ENCODE data around the gene PXMP2.

Gene PXMP2

DNA sequence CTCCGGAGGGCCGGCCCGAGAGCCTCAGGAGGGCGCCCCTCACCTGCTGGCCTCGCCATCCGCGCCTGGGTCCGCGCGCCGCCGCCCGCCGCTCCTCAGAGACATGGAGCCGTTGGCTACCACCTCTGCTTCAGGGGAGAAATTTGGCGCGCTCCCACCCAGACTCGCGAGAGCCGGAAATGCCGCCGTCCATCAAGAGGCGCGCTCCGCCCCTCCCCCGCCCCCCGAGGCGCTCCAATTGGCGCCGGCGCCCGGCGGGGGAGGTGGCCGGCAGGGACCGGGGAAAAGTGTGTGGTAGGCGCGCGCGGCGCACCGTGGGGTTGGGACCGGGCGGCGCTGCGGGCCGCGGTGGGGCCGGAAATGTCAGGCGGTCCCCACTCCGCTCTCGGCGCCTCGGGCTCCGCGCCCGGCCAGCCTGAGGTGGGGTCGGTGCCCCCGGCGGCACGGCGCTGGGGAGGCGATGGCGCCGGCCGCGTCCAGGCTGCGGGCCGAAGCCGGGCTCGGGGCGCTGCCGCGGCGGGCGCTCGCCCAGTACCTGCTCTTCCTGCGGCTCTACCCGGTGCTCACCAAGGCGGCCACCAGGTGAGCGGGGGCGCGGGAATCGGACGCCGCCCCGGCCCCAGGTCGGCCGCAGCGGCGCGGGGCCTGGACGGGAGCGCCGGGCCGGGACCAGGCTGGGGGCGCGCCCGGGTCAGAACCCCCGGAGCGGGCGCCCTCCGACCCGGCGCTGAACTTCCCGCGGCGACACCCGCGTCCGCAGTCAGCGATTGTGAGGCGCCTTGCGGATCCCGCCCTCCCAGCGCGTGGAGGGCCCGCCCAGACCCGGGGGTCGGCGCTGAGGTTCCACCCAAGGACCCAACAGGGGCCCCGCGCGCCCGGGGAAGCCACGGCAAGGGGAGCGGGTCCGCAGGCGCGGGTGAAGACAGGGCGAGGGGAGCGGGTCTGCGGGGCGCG, at the start of gene PXMP2, which contains the start of gene POLE:
PXMP2 (plus strand) TSS at position 377 of the 954 bp plus-strand sequence; CDS start at position 461, 84 bp downstream.
POLE (minus strand) TSS at position 132 of the 954 bp plus-strand sequence; CDS start at position 105, 27 bp downstream.
- peak; percentile 95 for DNase-seq

DNA sequence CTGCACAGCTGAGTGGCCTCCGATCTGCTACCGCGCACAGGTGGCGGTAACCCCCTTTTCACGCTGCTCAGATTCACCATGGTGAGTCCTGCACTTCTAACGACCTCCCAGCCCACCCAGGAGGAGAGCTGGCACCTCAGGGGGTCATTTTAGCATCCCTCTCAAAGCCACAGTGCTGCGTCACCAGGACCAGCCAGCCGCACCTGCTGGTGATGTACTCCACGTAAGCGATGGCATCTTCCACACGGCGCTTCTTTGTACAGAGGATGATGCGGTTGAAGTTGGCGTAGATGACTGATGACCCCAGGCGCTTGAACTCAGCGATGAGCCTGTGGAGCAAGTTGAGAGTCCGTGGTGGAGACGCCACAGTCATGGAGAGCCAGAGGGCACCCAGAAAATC, 49.6 kb upstream of the PXMP2 start:
- DNase-seq: no peak

- DNase-seq: peak; percentile 27
Measured at GRCh38 chr12:132638541-132639408, 48.6 kb upstream of the PXMP2 start.

DNA sequence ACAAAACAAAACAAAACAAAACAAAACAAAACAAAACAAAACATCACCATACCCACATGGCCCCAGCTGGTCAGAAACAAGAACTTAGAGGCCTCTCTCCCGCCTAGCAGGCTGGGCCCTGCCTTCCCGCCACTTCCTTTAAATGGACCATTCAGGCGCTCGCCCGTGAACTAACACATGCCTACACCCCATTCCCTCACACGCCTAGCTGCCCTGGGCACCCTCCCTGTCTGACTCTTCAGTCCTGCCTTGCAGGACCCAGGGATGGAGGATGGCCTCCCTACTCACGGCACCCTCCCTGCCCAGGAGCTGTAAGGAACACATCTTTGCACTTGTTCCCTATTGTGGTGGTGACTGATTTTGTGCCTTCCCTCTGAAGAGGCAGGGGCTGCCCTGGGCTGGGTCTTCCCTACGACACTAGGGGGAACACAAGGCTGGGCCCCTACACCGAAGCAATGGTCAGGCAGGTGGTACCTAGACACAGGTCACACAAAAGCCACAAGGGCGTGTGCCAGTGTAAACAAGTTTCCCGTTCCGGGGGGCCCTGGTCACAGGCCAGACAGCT, 47.3 kb upstream of the PXMP2 start:
- DNase-seq: no peak

DNA sequence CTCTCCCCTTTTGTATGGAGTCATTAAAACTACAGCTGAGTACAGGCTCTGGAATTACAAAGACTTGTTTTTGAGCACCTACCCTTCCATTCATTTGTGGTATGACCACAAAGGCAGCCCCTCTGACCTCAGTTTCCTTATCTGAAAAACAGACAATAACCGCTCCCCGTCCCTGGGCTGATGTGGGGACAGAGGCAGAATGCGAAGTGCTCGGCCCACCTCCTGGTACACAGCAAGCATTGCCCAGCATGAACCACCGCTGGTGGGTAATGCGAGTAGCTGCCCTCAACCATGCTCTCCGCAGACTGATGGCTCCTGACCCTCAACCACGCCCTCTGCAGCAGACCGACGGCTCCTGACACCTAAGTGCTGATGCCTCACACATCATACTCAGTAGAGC, 46.5 kb upstream of the PXMP2 start:
- no peak for DNase-seq

DNA sequence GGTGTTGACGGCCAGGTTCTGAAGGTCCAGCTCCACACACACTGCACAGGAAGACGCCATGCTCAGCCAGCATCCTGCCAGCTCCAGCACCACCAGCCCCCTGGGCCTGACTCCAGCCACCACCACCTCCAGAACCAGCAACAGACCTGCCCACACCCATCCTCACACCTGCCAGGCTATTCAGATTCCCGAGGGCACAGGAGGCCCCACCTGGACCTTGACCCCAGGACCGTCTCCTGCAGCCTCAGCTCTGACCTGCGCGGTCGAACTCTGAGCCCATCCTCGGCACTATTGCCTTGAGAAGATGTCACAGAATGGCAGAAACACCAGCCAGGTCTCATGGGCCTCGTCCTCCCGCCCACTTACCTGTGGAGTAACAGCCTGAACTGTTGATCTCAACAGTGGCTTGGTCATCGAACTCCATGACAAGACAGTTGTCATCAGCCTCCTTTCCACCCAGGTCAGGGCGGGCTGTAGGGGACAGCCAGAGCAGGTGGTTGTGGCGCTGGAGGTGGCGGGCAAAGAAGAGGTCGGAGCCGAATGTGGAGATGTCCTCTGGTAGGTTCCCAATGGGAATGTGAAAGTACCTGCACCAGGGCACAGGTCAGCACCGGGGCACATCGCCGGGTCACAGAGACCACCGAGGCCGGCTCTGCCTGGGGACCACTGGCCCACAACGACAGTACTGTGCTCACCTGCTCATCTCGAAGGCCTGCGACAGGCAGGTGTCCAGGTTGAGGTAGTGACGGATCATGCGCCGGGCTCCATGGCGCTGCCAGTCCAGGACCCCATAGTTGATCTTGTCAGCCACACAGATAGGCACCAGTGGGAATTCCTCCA, 45.4 kb upstream of the PXMP2 start:
- no peak for DNase-seq

DNA sequence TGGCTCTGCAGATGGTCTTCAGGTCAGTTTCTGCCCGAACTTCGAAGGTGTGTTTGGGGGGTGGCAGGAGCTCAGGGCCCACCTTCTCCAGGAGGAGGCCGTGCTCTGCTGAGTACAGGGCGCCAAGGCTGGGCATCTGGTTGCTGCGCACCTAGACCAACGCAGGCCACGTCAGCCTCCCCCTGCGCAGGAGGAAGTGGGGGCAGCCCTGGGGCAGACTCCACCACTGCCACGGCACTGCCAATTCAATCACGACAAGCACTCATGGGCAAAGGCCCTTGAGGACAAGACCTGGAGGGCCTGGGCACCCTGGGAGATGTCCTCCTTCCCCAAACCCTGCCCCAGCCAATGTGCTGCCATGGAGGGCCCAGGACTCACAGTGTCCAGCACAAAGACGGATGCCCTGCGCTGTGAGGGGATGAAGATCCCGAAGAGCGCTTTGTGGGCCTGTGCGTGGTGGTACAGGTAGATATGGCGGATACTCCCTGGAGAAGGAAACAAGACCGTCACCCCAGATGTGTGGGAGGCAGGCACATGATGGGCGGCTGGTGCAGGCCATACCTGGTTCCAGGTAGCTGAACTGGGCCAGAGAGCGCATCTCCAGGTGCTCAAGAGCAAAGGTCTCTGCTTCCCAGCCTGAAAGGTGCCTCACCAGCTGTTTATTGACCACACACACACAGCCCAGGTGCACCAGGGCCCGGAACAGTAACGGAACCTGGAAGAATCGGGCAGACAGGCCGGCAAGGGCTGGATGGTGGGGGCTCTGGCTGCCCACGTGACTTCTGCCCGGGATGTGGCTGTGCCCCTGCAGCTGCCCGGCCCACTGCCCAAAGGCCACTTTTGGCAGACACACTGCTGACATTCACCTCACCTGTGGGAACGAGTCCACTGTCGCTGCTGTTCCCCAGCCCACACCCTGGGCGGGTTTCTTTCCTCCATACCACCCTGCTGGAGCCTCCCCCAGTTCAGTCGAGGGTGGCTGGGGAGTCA, 44.2 kb upstream of the PXMP2 start:
- no peak for DNase-seq

GRCh38 chr12:132646850-132647249, 40.5 kb upstream of the PXMP2 start:
- DNase-seq: no peak

DNA sequence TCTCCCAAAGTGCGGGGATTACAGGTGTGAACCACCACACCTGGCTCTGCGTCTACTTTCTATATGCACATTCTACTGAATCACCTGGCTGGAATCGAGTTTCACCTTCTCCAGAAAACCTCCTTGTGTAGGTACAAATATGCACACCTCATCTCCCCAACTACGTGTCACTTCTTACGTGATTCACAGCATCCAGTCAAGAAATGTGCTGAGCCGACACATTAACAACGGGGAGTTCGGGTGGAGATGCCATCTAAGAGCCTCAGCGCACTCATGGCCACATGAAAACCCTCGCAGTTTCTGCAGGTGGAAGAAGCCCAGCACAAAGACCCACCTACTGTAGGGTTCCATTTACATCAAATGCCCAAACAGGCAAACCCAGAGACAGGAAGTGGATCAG, 39.5 kb upstream of the PXMP2 start:
- DNase-seq: no peak

GRCh38 chr12:132648616-132649225, 38.7 kb upstream of the PXMP2 start:
- DNase-seq: no peak

- DNase-seq: no peak
Measured at GRCh38 chr12:132649226-132649945, 38.0 kb upstream of the PXMP2 start.

DNA sequence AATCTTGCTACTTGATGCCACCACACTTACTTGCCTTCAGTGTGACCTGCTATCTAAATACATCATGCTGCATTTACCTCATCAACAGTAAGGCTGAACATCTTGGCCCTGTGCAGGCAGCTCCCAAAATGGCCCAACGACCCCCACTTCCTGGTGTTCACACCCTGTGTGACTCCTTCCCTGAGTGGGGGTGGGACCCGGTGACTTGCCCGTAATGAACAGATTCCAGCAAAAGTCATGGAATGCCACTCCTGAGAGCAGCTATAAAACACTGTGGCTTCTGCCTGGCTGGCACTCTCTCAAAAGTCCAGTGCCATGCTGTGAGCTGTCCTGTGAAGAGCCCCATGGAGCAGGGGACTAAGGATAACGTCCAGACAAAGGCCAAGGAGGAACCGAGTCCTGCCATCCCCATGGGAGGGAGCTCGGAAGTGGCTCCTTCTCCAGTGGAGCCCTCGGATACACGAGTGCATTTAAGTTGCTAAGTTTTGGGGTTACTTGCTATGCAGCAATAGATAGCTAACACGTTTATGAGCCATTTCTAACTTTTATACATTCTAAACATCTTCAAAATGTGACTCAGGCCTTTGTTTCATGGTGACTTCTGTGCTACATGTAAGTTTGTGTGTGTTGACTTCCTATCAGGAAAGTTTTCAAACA, 35.8 kb upstream of the PXMP2 start:
- no peak for DNase-seq

DNA sequence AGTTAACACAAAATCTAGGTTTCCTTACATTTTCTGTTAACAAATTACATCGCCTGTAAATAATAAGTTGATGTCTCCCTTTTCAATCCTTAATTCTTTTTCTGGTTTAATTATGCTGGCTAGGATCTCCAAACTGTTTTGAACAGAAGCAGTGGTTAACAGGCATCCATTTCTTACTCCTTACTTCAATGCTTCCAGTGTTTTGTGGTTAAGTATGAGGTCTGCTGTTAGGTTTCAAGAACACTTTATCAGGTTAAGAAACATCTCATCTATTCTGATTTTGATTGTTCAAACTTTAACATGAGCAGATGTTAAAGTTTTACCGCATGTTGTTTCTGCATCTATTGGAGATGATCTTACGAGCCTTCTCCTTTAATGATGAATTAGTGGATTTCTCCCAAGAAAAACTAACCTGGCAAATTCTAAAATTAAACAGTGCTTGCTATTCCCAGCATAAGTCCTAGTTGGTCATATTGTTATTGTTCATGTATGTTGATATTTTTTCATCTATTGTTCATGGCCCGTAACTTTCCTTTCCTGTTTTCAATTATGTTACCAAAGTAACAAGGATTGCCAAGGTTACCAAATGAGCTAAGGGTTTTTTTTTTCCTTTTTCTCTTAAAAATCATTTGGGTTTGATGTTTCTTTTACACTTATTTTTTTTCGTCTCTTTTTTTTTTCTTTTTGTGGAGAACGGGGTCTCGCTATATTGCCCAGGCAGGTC, 33.7 kb upstream of the PXMP2 start:
- no peak for DNase-seq

DNA sequence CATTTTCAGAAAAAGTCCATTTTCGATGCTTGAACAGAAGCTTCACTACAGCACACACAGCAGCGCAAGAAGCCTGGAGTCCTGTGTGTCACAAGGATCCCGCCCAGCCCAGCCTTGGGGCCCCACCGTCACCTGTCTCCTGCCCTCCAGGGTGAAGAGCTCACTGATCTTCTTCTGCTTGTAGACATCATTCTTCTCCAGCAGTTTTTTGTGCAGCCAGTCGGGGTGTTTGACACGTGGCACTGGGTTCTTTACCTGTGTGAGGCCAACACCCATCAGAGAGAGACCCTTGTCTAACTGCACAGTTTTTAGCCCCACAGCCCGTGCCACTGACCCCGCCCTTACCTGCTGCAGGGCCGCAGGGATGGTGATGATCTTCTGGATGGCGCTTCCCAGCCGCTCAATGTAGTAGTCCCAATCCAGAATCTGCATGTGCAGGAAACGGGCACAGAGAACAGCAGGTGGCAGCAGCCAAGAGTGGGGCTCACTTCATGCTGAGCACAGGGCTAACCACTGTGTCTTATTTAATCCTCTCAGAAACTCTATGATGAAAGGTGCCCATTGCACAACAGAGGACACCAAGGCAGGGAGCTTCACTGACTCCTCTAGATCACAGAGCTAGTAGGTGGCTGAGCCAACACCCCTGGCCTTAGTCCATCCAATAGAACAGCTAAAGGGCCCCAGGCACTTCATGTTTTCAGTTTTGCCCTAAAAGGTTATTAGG, 30.2 kb upstream of the PXMP2 start:
- DNase-seq: no peak

DNA sequence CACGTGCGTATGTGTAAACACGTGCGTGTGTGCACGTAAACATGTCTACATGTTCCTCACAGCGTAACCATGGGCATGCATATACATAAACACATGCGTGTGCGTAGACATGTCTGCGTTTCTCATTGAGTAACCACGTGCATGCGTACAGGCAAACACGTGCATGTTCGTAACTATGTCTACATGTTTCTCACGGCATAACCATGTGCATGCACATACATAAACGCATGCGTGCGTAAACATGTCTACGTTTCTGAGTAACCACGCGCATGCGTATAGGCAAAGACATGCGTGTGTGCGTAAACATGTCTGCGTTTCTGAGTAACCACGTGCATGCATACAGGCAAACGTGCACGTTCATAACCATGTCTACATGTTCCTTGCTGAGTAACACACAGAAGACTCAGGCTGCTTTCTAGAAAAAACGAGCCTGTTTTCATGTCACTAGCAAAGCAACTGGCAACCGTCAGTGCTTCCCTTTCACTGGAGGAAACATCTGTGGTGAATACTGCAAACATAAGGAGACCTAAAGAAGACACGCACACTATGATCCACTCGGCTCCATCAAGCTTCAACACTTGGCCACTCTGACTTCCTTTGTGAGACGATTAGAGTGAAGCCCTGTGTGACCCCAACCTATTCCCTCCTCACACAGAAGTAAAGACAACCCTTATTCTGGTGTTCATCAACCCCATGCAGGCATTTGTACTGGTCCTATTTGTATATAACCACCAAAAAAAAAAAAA, 29.1 kb upstream of the PXMP2 start:
- DNase-seq: no peak

GRCh38 chr12:132659146-132659545, 28.2 kb upstream of the PXMP2 start:
- no peak for DNase-seq

DNA sequence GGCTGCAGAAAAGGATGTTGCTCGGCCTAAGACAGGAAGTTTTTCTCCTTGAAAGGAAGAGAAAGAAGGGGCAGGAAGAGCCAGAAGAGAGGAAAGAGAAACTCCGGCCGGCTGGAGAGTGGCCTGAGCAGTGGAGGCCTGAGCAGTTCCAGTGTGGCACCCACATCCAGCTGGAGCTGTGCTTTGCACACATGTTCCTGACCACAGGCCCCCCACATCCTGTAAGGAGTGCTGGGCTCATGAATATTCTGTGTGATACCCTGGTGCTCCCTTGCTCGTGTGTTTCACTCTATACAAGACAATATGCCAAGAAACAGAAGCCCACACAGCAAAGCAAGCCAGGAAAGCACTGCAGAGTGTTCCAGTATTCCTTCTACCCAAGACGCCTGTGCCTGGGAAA, 27.3 kb upstream of the PXMP2 start:
- no peak for DNase-seq

Measured in EL (cell line).